HepG2 (cell line): Measurements from ENCODE around the gene SPTBN5. TPM values are rescaled to one million over a fixed set of nuclear protein-coding genes. Genes with fewer than 3 reads are reported as not detected.

Experiments used
- ATF7-NPFF ChIP-seq: sonication (generic); formaldehyde crosslinking; IDR thresholded peaks from 2 replicates; pipeline ENCODE4 v1.8.1; 2023; ENCODE audit warnings: mild to moderate bottlenecking, low read depth, missing genetic modification reagents, moderate library complexity
- ERF ChIP-seq: IDR thresholded peaks from 2 replicates; pipeline ENCODE4 v1.6.1; 2018; ENCODE audit warnings: missing biosample characterization, missing genetic modification reagents
- FOXA1 ChIP-seq, 2 experiments: fragments of 450-650 bp in 1 of 2; sonication (generic) in 1 of 2; formaldehyde crosslinking in 1 of 2; IDR thresholded peaks; 2 replicates each; pipeline versions ENCODE4 v1.4.0 to v1.6.1; 2016 to 2020; ENCODE audit warnings: missing genetic modification reagents in 1 of 2
- HIVEP1 ChIP-seq: sonication (generic); formaldehyde crosslinking; IDR thresholded peaks from 2 replicates; pipeline ENCODE4 v1.4.0; 2020; ENCODE audit warnings: mild to moderate bottlenecking, missing genetic modification reagents
- MAFF ChIP-seq: IDR thresholded peaks from 2 replicates; pipeline ENCODE4 v1.6.1; 2011; ENCODE audit warnings: low read depth, low read length, improper control_type of control experiment
- MAFG ChIP-seq: sonication (generic); formaldehyde crosslinking; IDR thresholded peaks from 2 replicates; pipeline ENCODE4 v1.5.1; 2020; ENCODE audit warnings: mild to moderate bottlenecking, missing genetic modification reagents
- MAFK ChIP-seq, 2 experiments: IDR thresholded peaks in 1 of 2; conservative IDR thresholded peaks in 1 of 2; 2 replicates each; pipeline ENCODE4 v1.6.1; 2011; ENCODE audit warnings: improper control_type of control experiment in 2 of 2, low read length in 2 of 2
- NFYB ChIP-seq: sonication (generic); formaldehyde crosslinking; IDR thresholded peaks from 2 replicates; pipeline ENCODE4 v1.4.0; 2020; ENCODE audit warnings: missing genetic modification reagents
- RAD21 ChIP-seq: fragments of 450-650 bp; formaldehyde crosslinking; IDR thresholded peaks from 2 replicates; pipeline ENCODE4 v1.5.0; 2020; ENCODE audit warnings: mild to moderate bottlenecking
- RBAK ChIP-seq: sonication (generic); formaldehyde crosslinking; IDR thresholded peaks from 2 replicates; pipeline ENCODE4 v1.5.1; 2020; ENCODE audit warnings: mild to moderate bottlenecking, missing genetic modification reagents
- RXRB ChIP-seq: IDR thresholded peaks from 2 replicates; pipeline ENCODE4 v1.6.1; 2016; ENCODE audit warnings: borderline replicate concordance, missing genetic modification reagents, missing compliant biosample characterization
- SAP130 ChIP-seq: IDR thresholded peaks from 2 replicates; pipeline ENCODE4 v1.6.1; 2016; ENCODE audit warnings: low read depth
- SP4 ChIP-seq: sonication (generic); formaldehyde crosslinking; IDR thresholded peaks from 2 replicates; pipeline ENCODE4 v1.8.1; 2023; ENCODE audit warnings: mild to moderate bottlenecking, missing genetic modification reagents
- STAG1 ChIP-seq: sonication (generic); formaldehyde crosslinking; IDR thresholded peaks from 2 replicates; pipeline ENCODE4 v1.4.0; 2020; ENCODE audit warnings: missing genetic modification reagents
- TFDP1 ChIP-seq: IDR thresholded peaks from 2 replicates; pipeline ENCODE4 v1.6.1; 2016; ENCODE audit warnings: missing compliant biosample characterization, missing genetic modification reagents, borderline replicate concordance
- ZBTB10 ChIP-seq: sonication (generic); formaldehyde crosslinking; IDR thresholded peaks from 2 replicates; pipeline ENCODE4 v1.4.0; 2020; ENCODE audit warnings: missing genetic modification reagents, borderline replicate concordance
- ZNF512B ChIP-seq: sonication (generic); formaldehyde crosslinking; IDR thresholded peaks from 2 replicates; pipeline ENCODE4 v1.5.1; 2020; ENCODE audit warnings: missing genetic modification reagents, mild to moderate bottlenecking, borderline replicate concordance
- ZNF597 ChIP-seq: sonication (generic); formaldehyde crosslinking; IDR thresholded peaks from 2 replicates; pipeline ENCODE4 v1.5.0; 2020; ENCODE audit warnings: missing genetic modification reagents
- ZNF784 ChIP-seq: sonication (generic); formaldehyde crosslinking; IDR thresholded peaks from 2 replicates; pipeline ENCODE4 v1.5.1; 2020; ENCODE audit warnings: missing genetic modification reagents, mild to moderate bottlenecking, borderline replicate concordance
- polyA plus RNA-seq, 8 experiments: library from polyadenylated mRNA; depleted of rRNA in 3 of 8; stranded (reverse) in 7 of 8; unstranded in 1 of 8; fragments of >200 nt; fragmentation: Illumina TruSeq in 4 of 8; extraction: Trizol in 4 of 8; gene quantifications; 2 replicates each; pipeline versions ENCODE4 v1.2.1 to v1.2.3, GENCODE V29; 2011 to 2016; ENCODE audit warnings: low read depth in 4 of 8, missing spikeins in 1 of 8, mixed read lengths in 1 of 8; ENCODE audit not compliant: insufficient read depth in 1 of 8
- total RNA-seq, 5 experiments: library from RNA; depleted of rRNA; stranded (reverse); fragments of >200 nt; fragmentation: Illumina TruSeq; extraction: Trizol; gene quantifications; 2 replicates each; pipeline ENCODE4 v1.2.3, GENCODE V29; 2016; ENCODE audit warnings: low read depth in 1 of 5

SPTBN5 gene
- total and polyA plus RNA-seq, 2 of the 13 experiments (the other 11 are each of a cell fraction or from before 2014, with no cell fraction given), result 0.01 to 0.07 TPM

- TF ChIP-seq TFDP1, result no peak
- peak; percentile 88 to 93 for TF ChIP-seq MAFK (conservative IDR thresholded peaks at IDR 0.05 in 1 of 2, IDR thresholded peaks at IDR 0.05 in 1 of 2; ENCODE audit: low read length in 2 of 2)
- TF ChIP-seq FOXA1 (IDR thresholded peaks at IDR 0.05), result no peak
- no peak for TF ChIP-seq FOXA1 (CRISPR knock-in tag; IDR thresholded peaks at IDR 0.05)
- peak; percentile 14; the same call in 1 of the 2 replicates for TF ChIP-seq MAFG (CRISPR knock-in tag)
- no peak for TF ChIP-seq ZNF512B (CRISPR knock-in tag)
- no peak for TF ChIP-seq ATF7-NPFF
- no peak for TF ChIP-seq NFYB (CRISPR knock-in tag)
- peak; percentile 88 for TF ChIP-seq MAFF
- TF ChIP-seq ERF (CRISPR knock-in tag), result peak; percentile 35; the same call in 1 of the 2 replicates
- TF ChIP-seq RAD21 (CRISPR knock-in tag), result peak; percentile 85
- 0 out of 2 replicates have a peak, but pooled peaks have one; percentile 14 for TF ChIP-seq RXRB (CRISPR knock-in tag)
- no peak for TF ChIP-seq SP4 (CRISPR knock-in tag)
- TF ChIP-seq HIVEP1 (CRISPR knock-in tag), result no peak
- no peak for TF ChIP-seq ZNF784 (CRISPR knock-in tag)
- TF ChIP-seq ZBTB10 (CRISPR knock-in tag), result no peak
- no peak for TF ChIP-seq ZNF597 (CRISPR knock-in tag)
- peak; percentile 43; the same call in 1 of the 2 replicates for TF ChIP-seq SAP130 (CRISPR knock-in tag)
- peak; percentile 93 for TF ChIP-seq STAG1 (CRISPR knock-in tag)
- TF ChIP-seq RBAK (CRISPR knock-in tag), result no peak
These were observed 10.7 kb upstream of the SPTBN5 start (continued) for GRCh38 chr15:41904541-41905005.
